KMS-11 (cell line): ENCODE data around the gene LNX2.

Experiments used
- H2AFZ ChIP-seq: fragments of 200-600 bp; sonication (generic); 2 replicates; pipeline ENCODE4 v1.6.1; 2016; ENCODE audit warnings: antibody characterized with exemption, mixed run types, low read depth
- H3K27ac ChIP-seq: fragments of 200-600 bp; sonication (generic); 2 replicates; pipeline ENCODE4 v1.6.1; 2016; ENCODE audit warnings: mild to moderate bottlenecking, mixed run types
- H3K27me3 ChIP-seq: fragments of 200-600 bp; sonication (generic); 2 replicates; pipeline ENCODE4 v1.6.1; 2017; ENCODE audit warnings: mild to moderate bottlenecking, low read depth, mixed run types, moderate library complexity; ENCODE audit not compliant: insufficient read depth
- H3K36me3 ChIP-seq: fragments of 200-600 bp; sonication (generic); 2 replicates; pipeline ENCODE4 v1.6.1; 2017; ENCODE audit warnings: mild to moderate bottlenecking, mixed run types; ENCODE audit not compliant: insufficient read depth
- H3K4me1 ChIP-seq: fragments of 200-600 bp; sonication (generic); 2 replicates; pipeline ENCODE4 v1.6.1; 2016; ENCODE audit warnings: mild to moderate bottlenecking, low read depth, mixed run types; ENCODE audit not compliant: poor library complexity, severe bottlenecking
- H3K4me2 ChIP-seq: fragments of 200-600 bp; sonication (generic); 2 replicates; pipeline ENCODE4 v1.7.0; 2016; ENCODE audit warnings: mild to moderate bottlenecking, mixed run types
- H3K4me3 ChIP-seq: fragments of 200-600 bp; sonication (generic); IDR thresholded peaks from 2 replicates; pipeline ENCODE4 v1.6.1; 2017; ENCODE audit warnings: low read depth, low read length, mixed read lengths; ENCODE audit not compliant: insufficient read depth
- H3K79me2 ChIP-seq: fragments of 200-600 bp; sonication (generic); 2 replicates; pipeline ENCODE4 v1.6.1; 2016; ENCODE audit warnings: low read depth, mixed run types; ENCODE audit not compliant: insufficient read depth
- H3K9ac ChIP-seq: fragments of 200-600 bp; sonication (generic); 2 replicates; pipeline ENCODE4 v1.6.1; 2016; ENCODE audit warnings: mild to moderate bottlenecking, mixed run types
- H4K20me1 ChIP-seq: fragments of 200-600 bp; sonication (generic); 2 replicates; pipeline ENCODE4 v1.6.1; 2016; ENCODE audit warnings: mild to moderate bottlenecking, mixed run types; ENCODE audit not compliant: insufficient read depth
- CTCF ChIP-seq: fragments of 200-600 bp; sonication (generic); conservative IDR thresholded peaks from 2 replicates; pipeline ENCODE4 v1.6.1; 2017; ENCODE audit warnings: low read depth, mild to moderate bottlenecking, antibody characterized with exemption, low read length, moderate library complexity, mixed read lengths

The LNX2 gene

GRCh38 chr13:27625839-27626238 lies 5.5 kb upstream of the LNX2 start:
- H3K4me1 ChIP-seq, result peaks cover 21% of the 10 kb centered on the region
- H3K4me2 ChIP-seq, result no peak overlapping the region
- H2AFZ ChIP-seq, result no peak overlapping the region
- H3K79me2 ChIP-seq, result peaks cover 77% of the 10 kb centered on the region
- H3K27me3 ChIP-seq, result no peaks in the 10 kb centered on the region
- H3K36me3 ChIP-seq, result no peaks in the 10 kb centered on the region
- H3K4me3 ChIP-seq, result no peak overlapping the region
- no peak for TF ChIP-seq CTCF
- H3K9ac ChIP-seq, result no peak overlapping the region
- H3K27ac ChIP-seq, result no peak overlapping the region
- no peaks in the 10 kb centered on the region for H4K20me1 ChIP-seq

- H3K4me3 ChIP-seq, result no peak overlapping the region
These were observed 3.7 kb upstream of the LNX2 start for GRCh38 chr13:27624071-27624470.

GRCh38 chr13:27622881-27623280 lies 2.6 kb upstream of the LNX2 start:
- no peaks in the 10 kb centered on the region for H3K36me3 ChIP-seq
- H4K20me1 ChIP-seq, result no peaks in the 10 kb centered on the region
- peaks cover 19% of the 10 kb centered on the region for H3K4me1 ChIP-seq
- H3K27ac ChIP-seq, result no peak overlapping the region
- H3K4me2 ChIP-seq, result peak overlapping the region; percentile 81
- no peaks in the 10 kb centered on the region for H3K27me3 ChIP-seq
- H3K9ac ChIP-seq, result no peak overlapping the region
- TF ChIP-seq CTCF, result no peak
- H2AFZ ChIP-seq, result no peak overlapping the region
- no peak overlapping the region for H3K4me3 ChIP-seq
- H3K79me2 ChIP-seq, result peaks cover 76% of the 10 kb centered on the region

More at GRCh38 chr13:27624071-27624470, 3.7 kb upstream of the LNX2 start:
- Histone ChIP-seq H4K20me1 (no peaks in the 10 kb centered on the region), H3K9ac (no peak overlapping the region), H3K27ac (no peak overlapping the region), H3K4me1 (peaks cover 13% of the 10 kb centered on the region), H3K27me3 (no peaks in the 10 kb centered on the region), H3K4me2 (no peak overlapping the region), H3K36me3 (no peaks in the 10 kb centered on the region), H3K79me2 (peaks cover 76% of the 10 kb centered on the region), H2AFZ (no peak overlapping the region)
- TF ChIP-seq CTCF, result no peak

GRCh38 chr13:27622102-27622820 lies 1.9 kb upstream of the LNX2 start:
- Histone ChIP-seq H3K27me3 (no peaks in the 10 kb centered on the region), H3K36me3 (no peaks in the 10 kb centered on the region), H3K79me2 (peaks cover 74% of the 10 kb centered on the region), H4K20me1 (no peaks in the 10 kb centered on the region), H2AFZ (peak overlapping the region; percentile 49; the same call in 1 of the 2 replicates), H3K27ac (peak overlapping the region; percentile 58), H3K9ac (peak overlapping the region; percentile 62), H3K4me3 (no peak overlapping the region), H3K4me2 (peak overlapping the region; percentile 81), H3K4me1 (peaks cover 19% of the 10 kb centered on the region)
- TF ChIP-seq CTCF, result no peak
